HepG2 (cell line): ENCODE measurements around the gene GJD3. TPM values are rescaled to one million over a fixed set of nuclear protein-coding genes. Genes with fewer than 3 reads are reported as not detected.
A peak's percentile ranks its signal among the peaks of the same experiment; 100 is the strongest.

ENCODE experiments used
- ARID2 ChIP-seq: sonication (generic); formaldehyde crosslinking; IDR thresholded peaks from 2 replicates; pipeline ENCODE4 v1.8.1; 2022; ENCODE audit warnings: mild to moderate bottlenecking, missing genetic modification reagents, borderline replicate concordance
- ARNT2 ChIP-seq: sonication (generic); formaldehyde crosslinking; IDR thresholded peaks from 2 replicates; pipeline ENCODE4 v1.8.0; 2022; ENCODE audit warnings: mild to moderate bottlenecking, low read depth, missing genetic modification reagents, moderate library complexity
- EHMT2 ChIP-seq: fragments of 200-600 bp; sonication (generic); IDR thresholded peaks from 2 replicates; pipeline ENCODE4 v1.7.0; 2017; ENCODE audit warnings: antibody characterized with exemption, low read depth, low read length, borderline replicate concordance
- EZH2 ChIP-seq: conservative IDR thresholded peaks from 2 replicates; pipeline ENCODE4 v1.6.1; 2012; ENCODE audit warnings: mild to moderate bottlenecking, low read depth, low read length, moderate library complexity
- JARID2 ChIP-seq: sonication (generic); formaldehyde crosslinking; IDR thresholded peaks from 2 replicates; pipeline ENCODE4 v1.8.1; 2023; ENCODE audit warnings: missing genetic modification reagents, inconsistent platforms; ENCODE audit not compliant: insufficient replicate concordance
- KLF6 ChIP-seq: IDR thresholded peaks from 2 replicates; pipeline ENCODE4 v1.8.0; 2016; ENCODE audit warnings: missing biosample characterization, missing genetic modification reagents
- MAFG ChIP-seq: sonication (generic); formaldehyde crosslinking; IDR thresholded peaks from 2 replicates; pipeline ENCODE4 v1.5.1; 2020; ENCODE audit warnings: mild to moderate bottlenecking, missing genetic modification reagents
- PCBP1 ChIP-seq: fragments of 200-400 bp; formaldehyde crosslinking; IDR thresholded peaks from 2 replicates; pipeline ENCODE4 v1.6.1; 2017; ENCODE audit warnings: mild to moderate bottlenecking, low read depth, low read length, borderline replicate concordance
- SNAI1 ChIP-seq: sonication (generic); formaldehyde crosslinking; IDR thresholded peaks from 2 replicates; pipeline ENCODE4 v1.5.0; 2020; ENCODE audit warnings: mild to moderate bottlenecking, missing genetic modification reagents, borderline replicate concordance
- SRF ChIP-seq: IDR thresholded peaks from 2 replicates; pipeline ENCODE4 v1.6.1; 2011; ENCODE audit warnings: mild to moderate bottlenecking, low read depth, low read length, moderate library complexity
- ZBTB20 ChIP-seq: sonication (generic); formaldehyde crosslinking; IDR thresholded peaks from 2 replicates; pipeline ENCODE4 v1.8.1; 2023; ENCODE audit warnings: missing genetic modification reagents, low read depth, mild to moderate bottlenecking, borderline replicate concordance
- ZFP36 ChIP-seq: fragments of 150-350 bp; IDR thresholded peaks from 2 replicates; pipeline ENCODE4 v1.6.1; 2018; ENCODE audit warnings: borderline replicate concordance, low read length, low read depth; ENCODE audit not compliant: partially characterized antibody
- ZNF282 ChIP-seq: fragments of 450-650 bp; IDR thresholded peaks from 2 replicates; pipeline ENCODE4 v1.6.1; 2018; ENCODE audit not compliant: partially characterized antibody
- ZNF770 ChIP-seq: sonication (generic); formaldehyde crosslinking; IDR thresholded peaks from 2 replicates; pipeline ENCODE4 v1.5.0; 2020; ENCODE audit warnings: mild to moderate bottlenecking, missing genetic modification reagents
- polyA plus RNA-seq, 8 experiments: library from polyadenylated mRNA; depleted of rRNA in 3 of 8; stranded (reverse) in 7 of 8; unstranded in 1 of 8; fragments of >200 nt; fragmentation: Illumina TruSeq in 4 of 8; extraction: Trizol in 4 of 8; gene quantifications; 2 replicates each; pipeline versions ENCODE4 v1.2.1 to v1.2.3, GENCODE V29; 2011 to 2016; ENCODE audit warnings: low read depth in 4 of 8, missing spikeins in 1 of 8, mixed read lengths in 1 of 8; ENCODE audit not compliant: insufficient read depth in 1 of 8
- total RNA-seq, 5 experiments: library from RNA; depleted of rRNA; stranded (reverse); fragments of >200 nt; fragmentation: Illumina TruSeq; extraction: Trizol; gene quantifications; 2 replicates each; pipeline ENCODE4 v1.2.3, GENCODE V29; 2016; ENCODE audit warnings: low read depth in 1 of 5
- TF ChIP-seq, protein P1 (sequence below): sonication (generic); formaldehyde crosslinking; IDR thresholded peaks from 2 replicates; pipeline ENCODE4 v1.9.0; 2021; ENCODE audit warnings: missing genetic modification reagents, borderline replicate concordance
- TF ChIP-seq, protein P2 (sequence below): sonication (generic); formaldehyde crosslinking; IDR thresholded peaks from 2 replicates; pipeline ENCODE4 v1.4.0; 2020; ENCODE audit warnings: missing genetic modification reagents
- TF ChIP-seq, protein P3 (sequence below): sonication (generic); formaldehyde crosslinking; IDR thresholded peaks from 2 replicates; pipeline ENCODE4 v1.5.1; 2020; ENCODE audit warnings: missing genetic modification reagents, mild to moderate bottlenecking, borderline replicate concordance

Gene GJD3
- total and polyA plus RNA-seq, 2 of the 13 experiments (the other 11 are each of a cell fraction or from before 2014, with no cell fraction given) = not detected

GRCh38 chr17:40355123-40355803 lies 9.3 kb downstream of the GJD3 start (continued):
- TF ChIP-seq ARID2 (CRISPR knock-in tag) = no peak
- TF ChIP-seq EHMT2 = no peak
- TF ChIP-seq, protein P1, sequence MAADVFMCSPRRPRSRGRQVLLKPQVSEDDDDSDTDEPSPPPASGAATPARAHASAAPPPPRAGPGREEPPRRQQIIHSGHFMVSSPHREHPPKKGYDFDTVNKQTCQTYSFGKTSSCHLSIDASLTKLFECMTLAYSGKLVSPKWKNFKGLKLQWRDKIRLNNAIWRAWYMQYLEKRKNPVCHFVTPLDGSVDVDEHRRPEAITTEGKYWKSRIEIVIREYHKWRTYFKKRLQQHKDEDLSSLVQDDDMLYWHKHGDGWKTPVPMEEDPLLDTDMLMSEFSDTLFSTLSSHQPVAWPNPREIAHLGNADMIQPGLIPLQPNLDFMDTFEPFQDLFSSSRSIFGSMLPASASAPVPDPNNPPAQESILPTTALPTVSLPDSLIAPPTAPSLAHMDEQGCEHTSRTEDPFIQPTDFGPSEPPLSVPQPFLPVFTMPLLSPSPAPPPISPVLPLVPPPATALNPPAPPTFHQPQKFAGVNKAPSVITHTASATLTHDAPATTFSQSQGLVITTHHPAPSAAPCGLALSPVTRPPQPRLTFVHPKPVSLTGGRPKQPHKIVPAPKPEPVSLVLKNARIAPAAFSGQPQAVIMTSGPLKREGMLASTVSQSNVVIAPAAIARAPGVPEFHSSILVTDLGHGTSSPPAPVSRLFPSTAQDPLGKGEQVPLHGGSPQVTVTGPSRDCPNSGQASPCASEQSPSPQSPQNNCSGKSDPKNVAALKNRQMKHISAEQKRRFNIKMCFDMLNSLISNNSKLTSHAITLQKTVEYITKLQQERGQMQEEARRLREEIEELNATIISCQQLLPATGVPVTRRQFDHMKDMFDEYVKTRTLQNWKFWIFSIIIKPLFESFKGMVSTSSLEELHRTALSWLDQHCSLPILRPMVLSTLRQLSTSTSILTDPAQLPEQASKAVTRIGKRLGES (CRISPR knock-in tag) = no peak
- TF ChIP-seq MAFG (CRISPR knock-in tag) = no peak
- TF ChIP-seq ZBTB20 (CRISPR knock-in tag) = no peak
- TF ChIP-seq SNAI1 (CRISPR knock-in tag) = no peak
- TF ChIP-seq, protein P2, sequence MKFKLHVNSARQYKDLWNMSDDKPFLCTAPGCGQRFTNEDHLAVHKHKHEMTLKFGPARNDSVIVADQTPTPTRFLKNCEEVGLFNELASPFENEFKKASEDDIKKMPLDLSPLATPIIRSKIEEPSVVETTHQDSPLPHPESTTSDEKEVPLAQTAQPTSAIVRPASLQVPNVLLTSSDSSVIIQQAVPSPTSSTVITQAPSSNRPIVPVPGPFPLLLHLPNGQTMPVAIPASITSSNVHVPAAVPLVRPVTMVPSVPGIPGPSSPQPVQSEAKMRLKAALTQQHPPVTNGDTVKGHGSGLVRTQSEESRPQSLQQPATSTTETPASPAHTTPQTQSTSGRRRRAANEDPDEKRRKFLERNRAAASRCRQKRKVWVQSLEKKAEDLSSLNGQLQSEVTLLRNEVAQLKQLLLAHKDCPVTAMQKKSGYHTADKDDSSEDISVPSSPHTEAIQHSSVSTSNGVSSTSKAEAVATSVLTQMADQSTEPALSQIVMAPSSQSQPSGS (CRISPR knock-in tag) = peak; percentile 57; the same call in 1 of the 2 replicates
- TF ChIP-seq EZH2 = no peak
- no peak for TF ChIP-seq ZFP36
- no peak for TF ChIP-seq PCBP1
- TF ChIP-seq KLF6 (CRISPR knock-in tag) = 0 out of 2 replicates have a peak, but pooled peaks have one; percentile 54
- TF ChIP-seq, protein P3, sequence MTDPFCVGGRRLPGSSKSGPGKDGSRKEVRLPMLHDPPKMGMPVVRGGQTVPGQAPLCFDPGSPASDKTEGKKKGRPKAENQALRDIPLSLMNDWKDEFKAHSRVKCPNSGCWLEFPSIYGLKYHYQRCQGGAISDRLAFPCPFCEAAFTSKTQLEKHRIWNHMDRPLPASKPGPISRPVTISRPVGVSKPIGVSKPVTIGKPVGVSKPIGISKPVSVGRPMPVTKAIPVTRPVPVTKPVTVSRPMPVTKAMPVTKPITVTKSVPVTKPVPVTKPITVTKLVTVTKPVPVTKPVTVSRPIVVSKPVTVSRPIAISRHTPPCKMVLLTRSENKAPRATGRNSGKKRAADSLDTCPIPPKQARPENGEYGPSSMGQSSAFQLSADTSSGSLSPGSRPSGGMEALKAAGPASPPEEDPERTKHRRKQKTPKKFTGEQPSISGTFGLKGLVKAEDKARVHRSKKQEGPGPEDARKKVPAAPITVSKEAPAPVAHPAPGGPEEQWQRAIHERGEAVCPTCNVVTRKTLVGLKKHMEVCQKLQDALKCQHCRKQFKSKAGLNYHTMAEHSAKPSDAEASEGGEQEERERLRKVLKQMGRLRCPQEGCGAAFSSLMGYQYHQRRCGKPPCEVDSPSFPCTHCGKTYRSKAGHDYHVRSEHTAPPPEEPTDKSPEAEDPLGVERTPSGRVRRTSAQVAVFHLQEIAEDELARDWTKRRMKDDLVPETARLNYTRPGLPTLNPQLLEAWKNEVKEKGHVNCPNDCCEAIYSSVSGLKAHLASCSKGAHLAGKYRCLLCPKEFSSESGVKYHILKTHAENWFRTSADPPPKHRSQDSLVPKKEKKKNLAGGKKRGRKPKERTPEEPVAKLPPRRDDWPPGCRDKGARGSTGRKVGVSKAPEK (CRISPR knock-in tag) = no peak
- peak; percentile 82 for TF ChIP-seq JARID2 (CRISPR knock-in tag)
- TF ChIP-seq ARNT2 (CRISPR knock-in tag) = no peak; the same call in 1 of the 2 replicates
- no peak for TF ChIP-seq ZNF770 (CRISPR knock-in tag)
- TF ChIP-seq SRF = no peak
- no peak for TF ChIP-seq ZNF282
